AG04449 (cell line): ENCODE measurements around the gene SNTN.
A peak's percentile ranks its signal among the peaks of the same experiment; 100 is the strongest.

Source experiments
- CTCF ChIA-PET: fragments of 350-600 bp; formaldehyde crosslinking; extraction: SDS; loops from one replicate; lab custom pipeline; 2021; ENCODE audit warnings: antibody characterized with exemption; lab: Yijun Ruan, JAX
- POLR2A ChIA-PET: fragments of 400-600, 350-600 bp; formaldehyde crosslinking; extraction: SDS; loops from one replicate; lab custom pipeline; 2020; ENCODE audit warnings: antibody characterized with exemption, inconsistent platforms; lab: Yijun Ruan, JAX
- DNase-seq: peaks from one replicate; pipeline ENCODE4 v3.0.0-alpha.2; 2010; ENCODE audit warnings: low read depth, low spot score
- H3K4me3 ChIP-seq: 2 replicates; pipeline ENCODE4 v1.5.1; 2011; ENCODE audit warnings: low read depth, mild to moderate bottlenecking, control low read depth, low read length
- TF ChIP-seq, protein P1 (sequence below): IDR thresholded peaks from one replicate; pipeline ENCODE4 v1.5.1; 2011; ENCODE audit warnings: mild to moderate bottlenecking, moderate library complexity, low read length, control low read depth, inconsistent platforms; ENCODE audit not compliant: insufficient read depth; ENCODE audit errors: missing control alignments

SNTN gene

DNA sequence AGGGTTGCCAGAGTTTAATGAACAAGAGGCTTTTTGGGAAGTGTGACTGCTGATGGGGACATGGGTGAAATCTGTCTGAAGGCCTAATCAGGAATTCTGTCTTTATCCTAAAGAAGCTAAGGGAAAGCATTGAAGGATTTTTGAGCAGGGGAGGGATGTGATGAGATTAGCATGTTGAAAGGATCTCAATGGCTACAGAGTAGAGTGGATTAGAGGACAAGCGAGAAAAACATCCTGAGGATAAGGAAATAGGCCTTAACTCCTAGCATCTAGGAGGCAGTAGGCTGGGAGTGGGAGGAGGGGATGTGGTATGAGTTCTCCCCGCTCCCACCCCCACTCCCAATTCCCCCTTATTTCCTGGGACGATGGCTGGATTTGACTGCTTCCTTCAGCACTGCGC lies 35.1 kb upstream of the SNTN start:
- TF ChIP-seq, protein P1, sequence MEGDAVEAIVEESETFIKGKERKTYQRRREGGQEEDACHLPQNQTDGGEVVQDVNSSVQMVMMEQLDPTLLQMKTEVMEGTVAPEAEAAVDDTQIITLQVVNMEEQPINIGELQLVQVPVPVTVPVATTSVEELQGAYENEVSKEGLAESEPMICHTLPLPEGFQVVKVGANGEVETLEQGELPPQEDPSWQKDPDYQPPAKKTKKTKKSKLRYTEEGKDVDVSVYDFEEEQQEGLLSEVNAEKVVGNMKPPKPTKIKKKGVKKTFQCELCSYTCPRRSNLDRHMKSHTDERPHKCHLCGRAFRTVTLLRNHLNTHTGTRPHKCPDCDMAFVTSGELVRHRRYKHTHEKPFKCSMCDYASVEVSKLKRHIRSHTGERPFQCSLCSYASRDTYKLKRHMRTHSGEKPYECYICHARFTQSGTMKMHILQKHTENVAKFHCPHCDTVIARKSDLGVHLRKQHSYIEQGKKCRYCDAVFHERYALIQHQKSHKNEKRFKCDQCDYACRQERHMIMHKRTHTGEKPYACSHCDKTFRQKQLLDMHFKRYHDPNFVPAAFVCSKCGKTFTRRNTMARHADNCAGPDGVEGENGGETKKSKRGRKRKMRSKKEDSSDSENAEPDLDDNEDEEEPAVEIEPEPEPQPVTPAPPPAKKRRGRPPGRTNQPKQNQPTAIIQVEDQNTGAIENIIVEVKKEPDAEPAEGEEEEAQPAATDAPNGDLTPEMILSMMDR = no peak
- no peak for DNase-seq
- ChIA-PET CTCF (no interaction called here), POLR2A (no interaction called here)
- no peak overlapping the region for H3K4me3 ChIP-seq

DNA sequence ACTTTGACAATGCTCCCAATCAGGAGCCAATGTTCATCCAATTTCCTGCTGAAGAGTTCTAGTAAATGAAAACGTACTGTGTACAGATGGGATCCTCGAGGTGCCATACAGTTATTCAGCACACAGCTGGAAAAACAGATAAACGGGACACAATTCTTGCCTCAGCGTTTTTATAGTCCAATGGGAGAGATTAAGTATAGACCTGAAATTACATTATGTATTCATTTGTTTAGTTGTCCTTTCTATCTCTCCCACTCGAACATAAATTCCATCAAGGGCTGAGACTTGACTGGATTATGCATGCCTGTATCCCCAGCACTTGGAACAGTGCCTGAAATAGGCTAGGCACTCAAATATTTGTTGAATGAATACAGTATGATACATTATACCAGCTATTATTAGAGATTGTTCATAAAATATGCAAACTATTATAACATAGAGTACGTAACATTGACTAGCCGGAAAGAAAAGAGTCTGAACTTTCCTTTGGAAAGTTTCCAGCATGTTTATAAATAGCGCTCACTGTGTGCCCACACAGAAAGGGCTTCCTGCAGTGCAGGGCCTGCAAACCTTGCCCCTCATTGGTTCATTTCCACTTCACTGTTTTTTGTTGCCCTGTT lies 27.4 kb upstream of the SNTN start:
- H3K4me3 ChIP-seq = no peak overlapping the region
- ChIA-PET CTCF (no interaction called here), POLR2A (no interaction called here)
- DNase-seq = peak; percentile 84
- TF ChIP-seq, protein P1 = no peak

DNA sequence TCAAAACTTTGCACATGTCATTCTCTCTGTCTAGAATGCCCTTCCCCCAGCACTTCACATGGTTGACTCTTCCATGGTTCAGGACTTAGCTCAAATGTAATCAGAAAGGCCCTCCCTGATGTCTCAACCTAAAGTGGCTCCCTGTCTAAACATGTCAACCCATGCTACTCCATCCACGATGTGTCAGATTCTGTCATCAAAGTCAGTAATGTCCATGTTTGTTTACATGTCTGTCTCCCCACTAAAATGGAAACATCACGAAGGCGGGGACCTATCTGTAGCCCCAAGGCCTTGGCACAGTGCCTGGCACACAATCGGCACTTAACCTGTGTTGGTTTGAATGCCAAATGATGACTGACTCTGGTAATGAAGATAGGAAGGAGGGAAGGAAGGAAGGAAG lies 20.8 kb upstream of the SNTN start:
- TF ChIP-seq, protein P1 = no peak
- CTCF ChIA-PET = no interaction called here
- POLR2A ChIA-PET = no interaction called here
- no peak overlapping the region for H3K4me3 ChIP-seq
- no peak for DNase-seq

DNA sequence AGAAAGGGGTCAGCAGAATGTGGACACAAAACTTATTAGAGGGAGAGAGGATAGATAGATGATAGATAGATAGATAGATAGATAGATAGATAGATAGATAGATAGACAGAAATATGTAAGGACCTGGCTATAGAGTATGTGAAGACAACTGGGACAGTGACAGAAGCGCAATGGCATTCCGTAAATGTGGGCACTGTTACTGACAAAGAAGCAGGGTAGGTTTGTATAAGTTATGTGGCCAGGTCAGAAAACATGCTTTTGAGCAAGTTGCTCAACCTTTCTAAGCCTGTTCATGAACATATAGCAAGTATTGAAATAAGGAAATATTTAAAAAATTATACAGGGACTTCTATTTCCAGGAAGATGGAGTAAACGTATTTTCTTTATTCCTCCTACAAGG lies 17.3 kb upstream of the SNTN start:
- ChIA-PET CTCF (no interaction called here), POLR2A (no interaction called here)
- TF ChIP-seq, protein P1 = no peak
- H3K4me3 ChIP-seq = no peak overlapping the region
- no peak for DNase-seq

DNA sequence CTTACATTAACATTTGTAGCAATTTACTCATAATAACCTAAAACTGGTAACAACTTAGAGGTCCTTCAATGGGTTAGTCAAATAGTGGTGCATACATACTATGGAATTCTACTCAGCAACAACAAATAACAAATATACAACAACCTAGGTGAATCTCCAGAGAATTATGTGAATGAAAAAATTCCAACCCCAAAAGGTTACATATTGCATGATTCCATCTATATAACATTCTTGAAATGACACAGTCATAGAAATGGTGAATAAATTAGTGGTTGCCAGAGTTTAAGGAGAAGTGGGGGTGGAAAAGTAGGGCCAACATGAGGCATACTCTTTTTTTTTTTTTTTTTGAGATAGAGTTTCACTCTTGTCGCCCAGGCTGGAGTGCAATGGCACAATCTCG lies 12.7 kb upstream of the SNTN start:
- no peak for DNase-seq
- no peak overlapping the region for H3K4me3 ChIP-seq
- TF ChIP-seq, protein P1 = no peak
- POLR2A ChIA-PET = no interaction called here
- CTCF ChIA-PET = no interaction called here

DNA sequence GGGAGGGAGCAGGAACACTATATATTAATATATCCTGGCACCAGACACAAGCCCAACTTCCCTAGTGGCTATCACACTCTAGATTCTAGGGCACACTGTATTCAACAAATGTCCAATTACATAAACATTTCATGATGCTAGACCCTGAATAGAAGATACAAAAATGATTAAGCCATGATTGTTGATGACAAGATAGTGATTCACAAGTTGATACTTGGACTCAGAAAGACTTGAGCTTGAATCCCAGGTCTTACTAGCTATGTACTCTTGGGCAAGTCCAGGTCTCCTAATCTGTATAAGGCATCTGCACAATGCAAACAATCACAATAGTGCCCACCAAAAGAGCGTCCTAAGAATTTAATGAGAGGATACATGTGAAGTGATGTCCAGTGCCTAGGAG lies 10.0 kb upstream of the SNTN start:
- POLR2A ChIA-PET = no interaction called here
- TF ChIP-seq, protein P1 = no peak
- CTCF ChIA-PET = no interaction called here
- DNase-seq = no peak
- H3K4me3 ChIP-seq = no peak overlapping the region
